KMS-11 (cell line): Measurements from ENCODE around the gene MMP11.
A peak's percentile ranks its signal among the peaks of the same experiment; 100 is the strongest.

Experiments used
- H2AFZ ChIP-seq: fragments of 200-600 bp; sonication (generic); 2 replicates; pipeline ENCODE4 v1.6.1; 2016; ENCODE audit warnings: antibody characterized with exemption, mixed run types, low read depth
- H3K27ac ChIP-seq: fragments of 200-600 bp; sonication (generic); 2 replicates; pipeline ENCODE4 v1.6.1; 2016; ENCODE audit warnings: mild to moderate bottlenecking, mixed run types
- H3K27me3 ChIP-seq: fragments of 200-600 bp; sonication (generic); 2 replicates; pipeline ENCODE4 v1.6.1; 2017; ENCODE audit warnings: mild to moderate bottlenecking, low read depth, mixed run types, moderate library complexity; ENCODE audit not compliant: insufficient read depth
- H3K36me3 ChIP-seq: fragments of 200-600 bp; sonication (generic); 2 replicates; pipeline ENCODE4 v1.6.1; 2017; ENCODE audit warnings: mild to moderate bottlenecking, mixed run types; ENCODE audit not compliant: insufficient read depth
- H3K4me1 ChIP-seq: fragments of 200-600 bp; sonication (generic); 2 replicates; pipeline ENCODE4 v1.6.1; 2016; ENCODE audit warnings: mild to moderate bottlenecking, low read depth, mixed run types; ENCODE audit not compliant: poor library complexity, severe bottlenecking
- H3K4me2 ChIP-seq: fragments of 200-600 bp; sonication (generic); 2 replicates; pipeline ENCODE4 v1.7.0; 2016; ENCODE audit warnings: mild to moderate bottlenecking, mixed run types
- H3K4me3 ChIP-seq: fragments of 200-600 bp; sonication (generic); IDR thresholded peaks from 2 replicates; pipeline ENCODE4 v1.6.1; 2017; ENCODE audit warnings: low read depth, low read length, mixed read lengths; ENCODE audit not compliant: insufficient read depth
- H3K79me2 ChIP-seq: fragments of 200-600 bp; sonication (generic); 2 replicates; pipeline ENCODE4 v1.6.1; 2016; ENCODE audit warnings: low read depth, mixed run types; ENCODE audit not compliant: insufficient read depth
- H3K9ac ChIP-seq: fragments of 200-600 bp; sonication (generic); 2 replicates; pipeline ENCODE4 v1.6.1; 2016; ENCODE audit warnings: mild to moderate bottlenecking, mixed run types
- H4K20me1 ChIP-seq: fragments of 200-600 bp; sonication (generic); 2 replicates; pipeline ENCODE4 v1.6.1; 2016; ENCODE audit warnings: mild to moderate bottlenecking, mixed run types; ENCODE audit not compliant: insufficient read depth
- TF ChIP-seq, protein P1 (sequence below): fragments of 200-600 bp; sonication (generic); conservative IDR thresholded peaks from 2 replicates; pipeline ENCODE4 v1.6.1; 2017; ENCODE audit warnings: low read depth, mild to moderate bottlenecking, antibody characterized with exemption, low read length, moderate library complexity, mixed read lengths

Gene MMP11

DNA sequence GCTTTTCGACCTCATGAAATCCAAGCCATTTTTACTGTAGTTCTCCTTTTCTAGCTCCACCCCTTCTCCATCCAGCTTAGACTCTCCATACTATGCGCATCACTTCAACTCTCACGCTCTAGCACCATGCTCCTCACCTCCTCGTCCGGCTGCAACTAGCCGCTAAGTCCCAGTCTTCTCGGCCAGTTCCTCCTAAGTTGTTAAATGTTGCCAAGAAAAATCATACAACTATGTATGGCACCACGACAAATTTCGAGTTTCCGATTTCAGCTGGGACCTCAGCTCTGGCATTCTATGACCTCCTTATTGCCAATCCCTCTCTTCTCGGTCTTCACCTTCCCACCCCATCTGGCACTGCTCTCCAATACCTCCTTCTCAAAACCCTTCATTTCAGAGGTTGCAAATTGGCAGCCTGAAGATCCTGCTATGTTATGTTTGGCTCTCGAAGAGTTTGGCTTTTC lies 22.8 kb upstream of the MMP11 start:
- TF ChIP-seq, protein P1, sequence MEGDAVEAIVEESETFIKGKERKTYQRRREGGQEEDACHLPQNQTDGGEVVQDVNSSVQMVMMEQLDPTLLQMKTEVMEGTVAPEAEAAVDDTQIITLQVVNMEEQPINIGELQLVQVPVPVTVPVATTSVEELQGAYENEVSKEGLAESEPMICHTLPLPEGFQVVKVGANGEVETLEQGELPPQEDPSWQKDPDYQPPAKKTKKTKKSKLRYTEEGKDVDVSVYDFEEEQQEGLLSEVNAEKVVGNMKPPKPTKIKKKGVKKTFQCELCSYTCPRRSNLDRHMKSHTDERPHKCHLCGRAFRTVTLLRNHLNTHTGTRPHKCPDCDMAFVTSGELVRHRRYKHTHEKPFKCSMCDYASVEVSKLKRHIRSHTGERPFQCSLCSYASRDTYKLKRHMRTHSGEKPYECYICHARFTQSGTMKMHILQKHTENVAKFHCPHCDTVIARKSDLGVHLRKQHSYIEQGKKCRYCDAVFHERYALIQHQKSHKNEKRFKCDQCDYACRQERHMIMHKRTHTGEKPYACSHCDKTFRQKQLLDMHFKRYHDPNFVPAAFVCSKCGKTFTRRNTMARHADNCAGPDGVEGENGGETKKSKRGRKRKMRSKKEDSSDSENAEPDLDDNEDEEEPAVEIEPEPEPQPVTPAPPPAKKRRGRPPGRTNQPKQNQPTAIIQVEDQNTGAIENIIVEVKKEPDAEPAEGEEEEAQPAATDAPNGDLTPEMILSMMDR, result no peak
- no peak overlapping the region for H3K4me3 ChIP-seq
- H3K36me3 ChIP-seq, result no peaks in the 10 kb centered on the region
- H3K4me2 ChIP-seq, result peak overlapping the region; percentile 93; the same call in 1 of the 2 replicates
- H3K79me2 ChIP-seq, result no peaks in the 10 kb centered on the region
- H3K27ac ChIP-seq, result no peak overlapping the region
- H4K20me1 ChIP-seq, result no peaks in the 10 kb centered on the region
- H3K9ac ChIP-seq, result no peak overlapping the region
- no peaks in the 10 kb centered on the region for H3K27me3 ChIP-seq
- H3K4me1 ChIP-seq, result peaks cover 16% of the 10 kb centered on the region
- no peak overlapping the region for H2AFZ ChIP-seq

DNA sequence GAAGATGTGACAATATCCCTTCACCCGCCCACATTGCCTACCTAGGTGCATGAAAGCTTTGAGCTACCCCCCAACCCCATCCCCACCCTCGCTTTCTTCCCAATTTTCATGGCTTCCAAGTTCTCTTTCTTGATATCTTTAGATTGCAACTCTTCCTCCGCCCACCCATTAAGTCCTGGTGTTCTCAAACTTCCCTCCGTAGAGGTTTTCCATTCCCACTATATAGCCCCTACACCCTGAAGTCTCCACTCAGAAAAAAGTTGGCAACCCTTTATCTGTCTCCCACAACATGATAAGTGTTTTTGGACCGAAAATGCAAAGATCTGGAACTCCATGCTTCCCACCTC lies 22.3 kb upstream of the MMP11 start:
- H3K36me3 ChIP-seq, result no peaks in the 10 kb centered on the region
- no peaks in the 10 kb centered on the region for H4K20me1 ChIP-seq
- no peaks in the 10 kb centered on the region for H3K27me3 ChIP-seq
- H3K79me2 ChIP-seq, result no peaks in the 10 kb centered on the region
- peaks cover 16% of the 10 kb centered on the region for H3K4me1 ChIP-seq
- peak overlapping the region; percentile 75; the same call in 1 of the 2 replicates for H3K9ac ChIP-seq
- peak overlapping the region; percentile 81 for H2AFZ ChIP-seq
- no peak overlapping the region for H3K27ac ChIP-seq
- TF ChIP-seq, protein P1, result no peak
- peak overlapping the region; percentile 93 for H3K4me2 ChIP-seq
- H3K4me3 ChIP-seq, result no peak overlapping the region

DNA sequence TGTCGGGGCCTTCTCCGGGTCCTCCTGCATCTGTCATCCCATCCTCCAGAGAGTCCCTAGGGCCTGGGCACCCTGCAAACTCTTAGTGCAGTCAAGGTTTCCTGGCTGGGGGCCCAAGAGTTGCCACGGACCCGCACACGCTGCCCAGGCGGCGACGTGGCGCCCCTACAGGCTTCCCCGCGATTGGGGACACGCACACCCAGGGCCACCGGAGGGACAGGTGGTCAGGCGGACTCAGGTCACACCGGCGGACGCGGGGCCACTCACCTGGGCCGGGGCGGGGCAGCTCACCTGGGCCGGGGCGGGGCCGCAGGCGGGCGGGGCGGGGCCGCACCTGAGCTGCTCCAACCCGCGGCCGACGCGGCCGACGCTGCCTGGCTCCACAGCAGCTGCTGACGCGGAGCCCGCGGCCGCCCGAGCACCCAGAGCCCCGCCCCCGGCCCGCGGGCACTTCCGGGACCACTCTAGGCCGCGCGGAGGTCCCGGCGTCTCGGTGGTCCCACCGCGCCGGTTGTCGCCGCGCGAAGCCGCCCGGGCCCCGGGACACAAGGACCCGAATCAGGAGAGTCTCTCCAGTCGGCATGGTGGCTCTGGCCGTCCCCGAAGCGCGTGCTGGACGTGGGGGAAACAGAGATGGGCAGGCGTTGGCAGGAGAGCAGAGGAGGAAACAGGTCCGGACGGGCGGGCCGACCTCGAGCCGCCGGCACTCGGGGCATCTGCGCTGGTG lies 21.8 kb upstream of the MMP11 start, which contains the start of gene ZNF70:
Gene ZNF70, minus strand, starts transcription at position 399 of the 727 bp plus-strand sequence. CDS start 5,972 bp downstream, outside the sequence.
- Histone ChIP-seq H3K4me3 (no peak within 1 kb of the TSS), H3K27me3 (no peaks in the 10 kb centered on the region), H3K4me2 (peak within 1 kb of the TSS; percentile 93), H3K27ac (peak within 1 kb of the TSS; percentile 41), H3K4me1 (peaks cover 16% of the 10 kb centered on the region), H4K20me1 (no peaks in the 10 kb centered on the region), H3K79me2 (no peaks in the 10 kb centered on the region), H3K9ac (peak within 1 kb of the TSS; percentile 75), H2AFZ (peak within 1 kb of the TSS; percentile 81), H3K36me3 (no peaks in the 10 kb centered on the region)
- TF ChIP-seq, protein P1, result no peak

DNA sequence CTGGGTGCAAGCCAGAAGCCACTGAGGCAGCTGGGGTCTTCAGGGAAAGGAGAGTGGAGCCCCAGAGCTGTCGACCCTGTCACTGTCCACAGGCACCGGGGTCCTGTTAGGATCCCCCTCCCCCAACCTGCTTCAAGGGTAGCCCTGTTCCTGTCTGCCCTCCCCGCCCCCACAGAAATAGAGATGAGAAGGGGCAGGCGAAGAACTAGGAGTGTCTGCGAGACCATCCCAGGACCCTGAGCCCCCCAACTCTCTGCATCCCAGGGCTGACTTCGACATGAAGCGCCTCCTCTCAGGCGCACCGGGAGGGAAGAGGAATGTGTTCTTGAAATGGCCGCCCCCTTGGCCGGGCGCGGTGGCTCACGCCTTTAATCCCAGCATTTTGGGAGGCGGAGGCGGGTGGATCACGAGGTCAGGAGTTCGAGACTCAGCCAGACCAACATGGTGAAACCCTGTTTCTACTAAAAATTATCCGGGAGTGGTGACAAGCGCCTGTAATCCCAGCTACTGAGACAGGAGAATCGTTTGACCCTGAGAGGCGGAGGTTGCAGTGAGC lies 21.1 kb upstream of the MMP11 start:
- Histone ChIP-seq H3K9ac (peak overlapping the region; percentile 75), H3K79me2 (no peaks in the 10 kb centered on the region), H3K4me1 (peaks cover 16% of the 10 kb centered on the region), H3K27ac (peak overlapping the region; percentile 41), H3K4me3 (no peak overlapping the region), H4K20me1 (no peaks in the 10 kb centered on the region), H3K4me2 (peak overlapping the region; percentile 84), H2AFZ (peak overlapping the region; percentile 78), H3K36me3 (no peaks in the 10 kb centered on the region), H3K27me3 (no peaks in the 10 kb centered on the region)
- TF ChIP-seq, protein P1, result no peak
